H1 (cell line): ENCODE measurements around the gene USP54. TPM values are rescaled to one million over a fixed set of nuclear protein-coding genes. Genes with fewer than 3 reads are reported as not detected.

Source experiments
- CTCF ChIA-PET: fragments of 300-600 bp; sonication (Branson Sonifier 250); formaldehyde crosslinking; loops from one replicate; lab custom pipeline; 2021; ENCODE audit not compliant: partially characterized antibody; lab: Charles Lee
- POLR2A ChIA-PET: fragments of 300-600 bp; sonication (Branson Sonifier 250); formaldehyde crosslinking; loops from one replicate; lab custom pipeline; 2021; ENCODE audit warnings: inconsistent platforms; ENCODE audit not compliant: partially characterized antibody; lab: Charles Lee
- DNase-seq, 2 experiments: peaks; one replicate each; pipeline versions ENCODE4 v3.0.0 to v3.0.0-alpha.2; 2010 to 2022; ENCODE audit warnings: low spot score in 2 of 2, low read depth in 1 of 2, mixed read lengths in 1 of 2
- FAIRE-seq: peaks from 2 replicates; lab custom pipeline; 2011; peaks lifted over from hg19 to GRCh38; lab: Jason Lieb, UNC
- H2AFZ ChIP-seq: 2 replicates; pipeline ENCODE4 v1.8.1; 2012; ENCODE audit warnings: low read length, inconsistent platforms
- H2AK5ac ChIP-seq: 2 replicates; pipeline ENCODE4 v1.6.1; 2013; ENCODE audit warnings: low read depth, low read length
- H2BK120ac ChIP-seq: replicated peaks from 2 replicates; pipeline ENCODE3; 2013; ENCODE audit warnings: low read depth, low read length, inconsistent platforms
- H2BK12ac ChIP-seq: 2 replicates; pipeline ENCODE4 v1.6.1; 2013; ENCODE audit warnings: low read depth, low read length
- H2BK15ac ChIP-seq: 2 replicates; pipeline ENCODE4 v1.6.1; 2013; ENCODE audit warnings: low read length
- H2BK20ac ChIP-seq: 2 replicates; pipeline ENCODE4 v1.6.1; 2013; ENCODE audit warnings: low read length
- H2BK5ac ChIP-seq: 2 replicates; pipeline ENCODE4 v1.6.1; 2013; ENCODE audit warnings: low read depth, low read length
- H3K14ac ChIP-seq: 2 replicates; pipeline ENCODE4 v1.6.1; 2013; ENCODE audit warnings: inconsistent platforms; ENCODE audit not compliant: insufficient read length
- H3K18ac ChIP-seq: 2 replicates; pipeline ENCODE4 v1.6.1; 2013; ENCODE audit warnings: low read length; ENCODE audit errors: extremely low read depth
- H3K23ac ChIP-seq: 2 replicates; pipeline ENCODE4 v1.6.1; 2013; ENCODE audit warnings: inconsistent platforms; ENCODE audit not compliant: insufficient read length
- H3K23me2 ChIP-seq: 2 replicates; pipeline ENCODE4 v1.6.1; 2013; ENCODE audit warnings: low read depth, low read length
- H3K27ac ChIP-seq: 2 replicates; pipeline ENCODE4 v1.6.1; 2011; ENCODE audit warnings: low read depth, low read length, inconsistent platforms
- H3K27me3 ChIP-seq, 4 experiments: replicated peaks in 1 of 4; 1 replicate in 1 of 4; 2 replicates in 3 of 4; pipeline versions ENCODE4 v1.6.1 to v1.8.1; 2011 to 2013; ENCODE audit warnings: low read length in 3 of 4, mild to moderate bottlenecking in 3 of 4, inconsistent platforms in 2 of 4, mixed read lengths in 2 of 4, moderate library complexity in 1 of 4; ENCODE audit not compliant: control insufficient read depth in 3 of 4, insufficient read depth in 3 of 4; ENCODE audit errors: extremely low read depth in 1 of 4
- H3K36me3 ChIP-seq, 4 experiments: 2 replicates each; pipeline versions ENCODE4 v1.6.1 to v1.8.1; 2011 to 2013; ENCODE audit warnings: mild to moderate bottlenecking in 4 of 4, low read length in 3 of 4, moderate library complexity in 2 of 4, control low read depth in 1 of 4, inconsistent platforms in 1 of 4; ENCODE audit not compliant: insufficient read depth in 4 of 4, control insufficient read depth in 2 of 4
- H3K4ac ChIP-seq: replicated peaks from 2 replicates; pipeline ENCODE3; 2013; ENCODE audit warnings: low read length, low read depth, mixed read lengths, inconsistent platforms; ENCODE audit not compliant: insufficient read length
- H3K4me1 ChIP-seq, 4 experiments: replicated peaks in 1 of 4; 1 replicate in 1 of 4; 2 replicates in 3 of 4; pipeline versions ENCODE4 v1.6.1 to v1.8.1; 2011 to 2013; ENCODE audit warnings: low read length in 3 of 4, inconsistent platforms in 2 of 4, mixed read lengths in 1 of 4; ENCODE audit not compliant: insufficient read depth in 4 of 4, control insufficient read depth in 3 of 4
- H3K4me2 ChIP-seq, 2 experiments: 2 replicates each; pipeline versions ENCODE4 v1.6.1 to v1.8.1; 2011 to 2013; ENCODE audit warnings: low read depth in 2 of 2, low read length in 2 of 2, control low read depth in 1 of 2, inconsistent platforms in 1 of 2, mild to moderate bottlenecking in 1 of 2; ENCODE audit not compliant: insufficient read depth in 1 of 2
- H3K4me3 ChIP-seq, 4 experiments: fragments of 200-600, 300-600 bp in 1 of 4; sonication (generic), shearing (Covaris generic), sonication (Bioruptor Twin) in 1 of 4; 2 replicates each; pipeline versions ENCODE4 v1.5.1 to v1.8.1; 2011 to 2016; ENCODE audit warnings: low read length in 4 of 4, low read depth in 3 of 4, control low read depth in 2 of 4, inconsistent platforms in 2 of 4, mild to moderate bottlenecking in 2 of 4, mixed read lengths in 1 of 4, moderate library complexity in 1 of 4; ENCODE audit not compliant: insufficient read depth in 2 of 4; ENCODE audit errors: extremely low read depth in 1 of 4
- H3K56ac ChIP-seq: replicated peaks from 2 replicates; pipeline ENCODE3; 2013; ENCODE audit warnings: low read depth, mild to moderate bottlenecking, mixed read lengths, low read length, inconsistent platforms; ENCODE audit not compliant: insufficient read length
- H3K79me1 ChIP-seq: 2 replicates; pipeline ENCODE4 v1.6.1; 2013; ENCODE audit warnings: low read depth, low read length, control low read depth
- H3K79me2 ChIP-seq, 2 experiments: 2 replicates each; pipeline versions ENCODE4 v1.6.1 to v1.8.1; 2012 to 2013; ENCODE audit warnings: low read length in 2 of 2, mild to moderate bottlenecking in 2 of 2, inconsistent platforms in 1 of 2; ENCODE audit not compliant: insufficient read depth in 2 of 2, control insufficient read depth in 1 of 2
- H3K9ac ChIP-seq, 4 experiments: replicated peaks in 1 of 4; 1 replicate in 1 of 4; 2 replicates in 3 of 4; pipeline versions ENCODE4 v1.6.1 to v1.8.1; 2011 to 2013; ENCODE audit warnings: low read depth in 3 of 4, low read length in 3 of 4, control low read depth in 2 of 4, mild to moderate bottlenecking in 2 of 4, moderate library complexity in 2 of 4, inconsistent platforms in 1 of 4; ENCODE audit errors: extremely low read depth in 1 of 4
- H3K9me3 ChIP-seq, 2 experiments: 2 replicates each; pipeline versions ENCODE4 v1.6.1 to v1.8.1; 2012 to 2013; ENCODE audit warnings: mild to moderate bottlenecking in 2 of 2, moderate library complexity in 2 of 2, control low read depth in 1 of 2, inconsistent platforms in 1 of 2, low read depth in 1 of 2, low read length in 1 of 2, mixed read lengths in 1 of 2; ENCODE audit not compliant: insufficient read depth in 2 of 2
- H4K20me1 ChIP-seq, 2 experiments: replicated peaks in 1 of 2; 2 replicates each; pipeline versions ENCODE3 to v1.8.1; 2011 to 2013; ENCODE audit warnings: inconsistent platforms in 2 of 2, low read length in 2 of 2, mild to moderate bottlenecking in 1 of 2; ENCODE audit not compliant: insufficient read depth in 2 of 2, control insufficient read depth in 1 of 2
- H4K5ac ChIP-seq: 2 replicates; pipeline ENCODE4 v1.6.1; 2013; ENCODE audit warnings: low read length, low read depth, mixed read lengths, inconsistent platforms; ENCODE audit not compliant: insufficient read length
- H4K8ac ChIP-seq: 2 replicates; pipeline ENCODE4 v1.8.0; 2013; ENCODE audit warnings: mild to moderate bottlenecking, moderate library complexity, low read length, inconsistent platforms; ENCODE audit not compliant: insufficient read depth; ENCODE audit errors: extremely low read depth
- H4K91ac ChIP-seq: replicated peaks from 2 replicates; pipeline ENCODE3; 2013; ENCODE audit warnings: low read length, mixed read lengths, inconsistent platforms; ENCODE audit not compliant: insufficient read length
- EZH2 ChIP-seq: fragments of 200-600 bp; sonication (generic); IDR thresholded peaks from 2 replicates; pipeline ENCODE4 v1.7.1; 2012; ENCODE audit warnings: low read depth, mild to moderate bottlenecking, moderate library complexity, low read length, inconsistent platforms; ENCODE audit not compliant: severe bottlenecking
- FOSL1 ChIP-seq: IDR thresholded peaks from 2 replicates; pipeline ENCODE4 v1.6.1; 2011; ENCODE audit warnings: mild to moderate bottlenecking, low read depth, low read length, moderate library complexity; ENCODE audit not compliant: insufficient read depth
- GTF2F1 ChIP-seq: IDR thresholded peaks from 2 replicates; pipeline ENCODE4 v1.6.1; 2012; ENCODE audit warnings: low read depth, low read length, improper control_type of control experiment, borderline replicate concordance
- HDAC6 ChIP-seq: IDR thresholded peaks from one replicate; pipeline ENCODE4 v1.7.1; 2012; ENCODE audit warnings: low read depth, mild to moderate bottlenecking, inconsistent platforms, low read length, moderate library complexity
- KDM4A ChIP-seq: IDR thresholded peaks from one replicate; pipeline ENCODE4 v1.7.1; 2012; ENCODE audit warnings: low read depth, mild to moderate bottlenecking, moderate library complexity, low read length, inconsistent platforms; ENCODE audit not compliant: severe bottlenecking
- PHF8 ChIP-seq: fragments of 200-600 bp; sonication (generic); conservative IDR thresholded peaks from 2 replicates; pipeline ENCODE4 v1.7.1; 2012; ENCODE audit warnings: low read depth, mild to moderate bottlenecking, inconsistent platforms, low read length, moderate library complexity
- POLR2AphosphoS5 ChIP-seq: IDR thresholded peaks from 2 replicates; pipeline ENCODE4 v1.6.1; 2011; ENCODE audit warnings: low read depth, low read length
- RXRA ChIP-seq: IDR thresholded peaks from 2 replicates; pipeline ENCODE4 v1.6.1; 2011; ENCODE audit warnings: low read depth, mild to moderate bottlenecking, low read length, moderate library complexity; ENCODE audit not compliant: insufficient read depth
- SP4 ChIP-seq: IDR thresholded peaks from 2 replicates; pipeline ENCODE4 v1.6.1; 2012; ENCODE audit warnings: low read length, inconsistent platforms
- TAF1 ChIP-seq: IDR thresholded peaks from 2 replicates; pipeline ENCODE4 v1.6.1; 2011; ENCODE audit warnings: mild to moderate bottlenecking, low read depth, low read length
- TCF12 ChIP-seq: IDR thresholded peaks from 2 replicates; pipeline ENCODE4 v1.6.1; 2011; ENCODE audit warnings: low read depth, mild to moderate bottlenecking, low read length
- ZNF274 ChIP-seq: IDR thresholded peaks from 2 replicates; pipeline ENCODE4 v1.7.0; 2012; ENCODE audit warnings: low read length, borderline replicate concordance; ENCODE audit errors: extremely low read depth
- WGBS, 2 experiments: shearing (Covaris generic) in 1 of 2; methylation state at CpG; one replicate each; pipeline versions ENCODE4 v1.1.6 to v1.1.7; 2013 to 2015; ENCODE audit warnings: low lambda C conversion rate in 2 of 2, mixed read lengths in 2 of 2, inconsistent platforms in 1 of 2, low coverage in 1 of 2, missing lambda C conversion rate in 1 of 2; ENCODE audit not compliant: insufficient replicate concordance in 2 of 2, insufficient coverage in 1 of 2, insufficient read length in 1 of 2; ENCODE audit errors: extremely low coverage in 1 of 2, missing lambda C conversion rate in 1 of 2; 5-methylcytosine and 5-hydroxymethylcytosine counted together
- polyA plus RNA-seq, 7 experiments: library from polyadenylated mRNA; depleted of rRNA in 3 of 7; stranded (reverse) in 5 of 7; unstranded in 2 of 7; fragments of >200 nt in 5 of 7; fragments of 200-250 nt in 2 of 7; gene quantifications; 1 replicate in 5 of 7; 2 replicates in 1 of 7; 4 replicates in 1 of 7; pipeline versions ENCODE4 v1.2.1 to v1.2.3, GENCODE V29; 2011 to 2013; ENCODE audit warnings: missing spikeins in 2 of 7, mixed read lengths in 2 of 7
- total RNA-seq: library from RNA; stranded (reverse); fragmentation: NEBNext Ultra II Directional; extraction: Animal tissue kit (Norgen Biotek cat#: 25700); gene quantifications from 2 replicates; pipeline ENCODE4 v1.2.1, GENCODE V29; 2021

USP54 gene
- total and polyA plus RNA-seq, 2 of the 8 experiments (the other 6 are each of a cell fraction or from before 2014, with no cell fraction given) = 46.2 to 65.6 TPM

GRCh38 chr10:73551515-73551914 is 39.6 kb downstream of the USP54 start:
- Histone ChIP-seq H2BK120ac (no peak overlapping the region), H3K23ac (no peak overlapping the region), H4K20me1 (no peaks in the 10 kb centered on the region), H2AFZ (no peak overlapping the region), H4K8ac (no peak overlapping the region), H3K4me2 (no peak overlapping the region), H2BK20ac (no peak overlapping the region), H4K91ac (no peak overlapping the region), H3K27ac (no peak overlapping the region), H2AK5ac (no peak overlapping the region), H2BK15ac (no peak overlapping the region), H3K9ac (no peak overlapping the region), H4K5ac (no peak overlapping the region), H3K36me3 (peaks cover 0 to 2% (median 0%) of the 10 kb centered on the region in 4 experiments; a peak in 1 of 8 replicates), H3K9me3 (no peaks in the 10 kb centered on the region), H3K14ac (no peak overlapping the region), H2BK12ac (no peak overlapping the region), H3K79me2 (no peaks in the 10 kb centered on the region), H3K4me3 (no peak overlapping the region), H3K4me1 (no peaks in the 10 kb centered on the region), H3K56ac (no peak overlapping the region), H3K18ac (no peak overlapping the region), H3K4ac (no peak overlapping the region), H3K79me1 (no peaks in the 10 kb centered on the region), H3K23me2 (no peaks in the 10 kb centered on the region), H2BK5ac (no peak overlapping the region), H3K27me3 (no peaks in the 10 kb centered on the region)
- no peak for TF ChIP-seq FOSL1
- TF ChIP-seq TCF12 = no peak
- no peak for TF ChIP-seq PHF8
- no peak for TF ChIP-seq TAF1
- no peak for TF ChIP-seq POLR2AphosphoS5
- TF ChIP-seq ZNF274 = no peak
- TF ChIP-seq EZH2 = no peak
- TF ChIP-seq KDM4A = no peak
- TF ChIP-seq GTF2F1 = no peak
- TF ChIP-seq RXRA = no peak
- TF ChIP-seq SP4 = no peak
- TF ChIP-seq HDAC6 = no peak
- ChIA-PET POLR2A (interaction anchor here (1.3 kb wide), 2 partner anchors 30 to 40 kb away, joined by 3 to 4 read pairs; partner anchors contain the start of gene USP54), CTCF (interaction anchor here (5.2 kb wide), 1 partner anchor 93 kb away, joined by 27 read pairs; no protein-coding TSS in a partner anchor)
- 88% methylated on average over 1 of the region's 1 CpG; no CpG with 5 or more reads in 1 of the 2 experiments for WGBS, 2 experiments
- DNase-seq = no peak
- FAIRE-seq = no peak
